H1 (cell line): ENCODE data around the gene TPM1. TPM values are rescaled to one million over a fixed set of nuclear protein-coding genes. Genes with fewer than 3 reads are reported as not detected.

Source experiments
- CTCF ChIA-PET: fragments of 300-600 bp; sonication (Branson Sonifier 250); formaldehyde crosslinking; loops from one replicate; lab custom pipeline; 2021; ENCODE audit not compliant: partially characterized antibody; lab: Charles Lee
- POLR2A ChIA-PET: fragments of 300-600 bp; sonication (Branson Sonifier 250); formaldehyde crosslinking; loops from one replicate; lab custom pipeline; 2021; ENCODE audit warnings: inconsistent platforms; ENCODE audit not compliant: partially characterized antibody; lab: Charles Lee
- DNase-seq, 2 experiments: peaks; one replicate each; pipeline versions ENCODE4 v3.0.0 to v3.0.0-alpha.2; 2010 to 2022; ENCODE audit warnings: low spot score in 2 of 2, low read depth in 1 of 2, mixed read lengths in 1 of 2
- FAIRE-seq: peaks from 2 replicates; lab custom pipeline; 2011; peaks lifted over from hg19 to GRCh38; lab: Jason Lieb, UNC
- H2AFZ ChIP-seq: 2 replicates; pipeline ENCODE4 v1.8.1; 2012; ENCODE audit warnings: low read length, inconsistent platforms
- H2AK5ac ChIP-seq: 2 replicates; pipeline ENCODE4 v1.6.1; 2013; ENCODE audit warnings: low read depth, low read length
- H2BK120ac ChIP-seq: replicated peaks from 2 replicates; pipeline ENCODE3; 2013; ENCODE audit warnings: low read depth, low read length, inconsistent platforms
- H2BK12ac ChIP-seq: 2 replicates; pipeline ENCODE4 v1.6.1; 2013; ENCODE audit warnings: low read depth, low read length
- H2BK15ac ChIP-seq: 2 replicates; pipeline ENCODE4 v1.6.1; 2013; ENCODE audit warnings: low read length
- H2BK20ac ChIP-seq: 2 replicates; pipeline ENCODE4 v1.6.1; 2013; ENCODE audit warnings: low read length
- H2BK5ac ChIP-seq: 2 replicates; pipeline ENCODE4 v1.6.1; 2013; ENCODE audit warnings: low read depth, low read length
- H3K14ac ChIP-seq: 2 replicates; pipeline ENCODE4 v1.6.1; 2013; ENCODE audit warnings: inconsistent platforms; ENCODE audit not compliant: insufficient read length
- H3K18ac ChIP-seq: 2 replicates; pipeline ENCODE4 v1.6.1; 2013; ENCODE audit warnings: low read length; ENCODE audit errors: extremely low read depth
- H3K23ac ChIP-seq: 2 replicates; pipeline ENCODE4 v1.6.1; 2013; ENCODE audit warnings: inconsistent platforms; ENCODE audit not compliant: insufficient read length
- H3K23me2 ChIP-seq: 2 replicates; pipeline ENCODE4 v1.6.1; 2013; ENCODE audit warnings: low read depth, low read length
- H3K27ac ChIP-seq: 2 replicates; pipeline ENCODE4 v1.6.1; 2011; ENCODE audit warnings: low read depth, low read length, inconsistent platforms
- H3K27me3 ChIP-seq, 4 experiments: replicated peaks in 1 of 4; 1 replicate in 1 of 4; 2 replicates in 3 of 4; pipeline versions ENCODE4 v1.6.1 to v1.8.1; 2011 to 2013; ENCODE audit warnings: low read length in 3 of 4, mild to moderate bottlenecking in 3 of 4, inconsistent platforms in 2 of 4, mixed read lengths in 2 of 4, moderate library complexity in 1 of 4; ENCODE audit not compliant: control insufficient read depth in 3 of 4, insufficient read depth in 3 of 4; ENCODE audit errors: extremely low read depth in 1 of 4
- H3K36me3 ChIP-seq, 4 experiments: 2 replicates each; pipeline versions ENCODE4 v1.6.1 to v1.8.1; 2011 to 2013; ENCODE audit warnings: mild to moderate bottlenecking in 4 of 4, low read length in 3 of 4, moderate library complexity in 2 of 4, control low read depth in 1 of 4, inconsistent platforms in 1 of 4; ENCODE audit not compliant: insufficient read depth in 4 of 4, control insufficient read depth in 2 of 4
- H3K4ac ChIP-seq: replicated peaks from 2 replicates; pipeline ENCODE3; 2013; ENCODE audit warnings: low read length, low read depth, mixed read lengths, inconsistent platforms; ENCODE audit not compliant: insufficient read length
- H3K4me1 ChIP-seq, 4 experiments: replicated peaks in 1 of 4; 1 replicate in 1 of 4; 2 replicates in 3 of 4; pipeline versions ENCODE4 v1.6.1 to v1.8.1; 2011 to 2013; ENCODE audit warnings: low read length in 3 of 4, inconsistent platforms in 2 of 4, mixed read lengths in 1 of 4; ENCODE audit not compliant: insufficient read depth in 4 of 4, control insufficient read depth in 3 of 4
- H3K4me2 ChIP-seq, 2 experiments: 2 replicates each; pipeline versions ENCODE4 v1.6.1 to v1.8.1; 2011 to 2013; ENCODE audit warnings: low read depth in 2 of 2, low read length in 2 of 2, control low read depth in 1 of 2, inconsistent platforms in 1 of 2, mild to moderate bottlenecking in 1 of 2; ENCODE audit not compliant: insufficient read depth in 1 of 2
- H3K4me3 ChIP-seq, 4 experiments: fragments of 200-600, 300-600 bp in 1 of 4; sonication (generic), shearing (Covaris generic), sonication (Bioruptor Twin) in 1 of 4; 2 replicates each; pipeline versions ENCODE4 v1.5.1 to v1.8.1; 2011 to 2016; ENCODE audit warnings: low read length in 4 of 4, low read depth in 3 of 4, control low read depth in 2 of 4, inconsistent platforms in 2 of 4, mild to moderate bottlenecking in 2 of 4, mixed read lengths in 1 of 4, moderate library complexity in 1 of 4; ENCODE audit not compliant: insufficient read depth in 2 of 4; ENCODE audit errors: extremely low read depth in 1 of 4
- H3K56ac ChIP-seq: replicated peaks from 2 replicates; pipeline ENCODE3; 2013; ENCODE audit warnings: low read depth, mild to moderate bottlenecking, mixed read lengths, low read length, inconsistent platforms; ENCODE audit not compliant: insufficient read length
- H3K79me1 ChIP-seq: 2 replicates; pipeline ENCODE4 v1.6.1; 2013; ENCODE audit warnings: low read depth, low read length, control low read depth
- H3K79me2 ChIP-seq, 2 experiments: 2 replicates each; pipeline versions ENCODE4 v1.6.1 to v1.8.1; 2012 to 2013; ENCODE audit warnings: low read length in 2 of 2, mild to moderate bottlenecking in 2 of 2, inconsistent platforms in 1 of 2; ENCODE audit not compliant: insufficient read depth in 2 of 2, control insufficient read depth in 1 of 2
- H3K9ac ChIP-seq, 4 experiments: replicated peaks in 1 of 4; 1 replicate in 1 of 4; 2 replicates in 3 of 4; pipeline versions ENCODE4 v1.6.1 to v1.8.1; 2011 to 2013; ENCODE audit warnings: low read depth in 3 of 4, low read length in 3 of 4, control low read depth in 2 of 4, mild to moderate bottlenecking in 2 of 4, moderate library complexity in 2 of 4, inconsistent platforms in 1 of 4; ENCODE audit errors: extremely low read depth in 1 of 4
- H3K9me3 ChIP-seq, 2 experiments: 2 replicates each; pipeline versions ENCODE4 v1.6.1 to v1.8.1; 2012 to 2013; ENCODE audit warnings: mild to moderate bottlenecking in 2 of 2, moderate library complexity in 2 of 2, control low read depth in 1 of 2, inconsistent platforms in 1 of 2, low read depth in 1 of 2, low read length in 1 of 2, mixed read lengths in 1 of 2; ENCODE audit not compliant: insufficient read depth in 2 of 2
- H4K20me1 ChIP-seq, 2 experiments: replicated peaks in 1 of 2; 2 replicates each; pipeline versions ENCODE3 to v1.8.1; 2011 to 2013; ENCODE audit warnings: inconsistent platforms in 2 of 2, low read length in 2 of 2, mild to moderate bottlenecking in 1 of 2; ENCODE audit not compliant: insufficient read depth in 2 of 2, control insufficient read depth in 1 of 2
- H4K5ac ChIP-seq: 2 replicates; pipeline ENCODE4 v1.6.1; 2013; ENCODE audit warnings: low read length, low read depth, mixed read lengths, inconsistent platforms; ENCODE audit not compliant: insufficient read length
- H4K8ac ChIP-seq: 2 replicates; pipeline ENCODE4 v1.8.0; 2013; ENCODE audit warnings: mild to moderate bottlenecking, moderate library complexity, low read length, inconsistent platforms; ENCODE audit not compliant: insufficient read depth; ENCODE audit errors: extremely low read depth
- H4K91ac ChIP-seq: replicated peaks from 2 replicates; pipeline ENCODE3; 2013; ENCODE audit warnings: low read length, mixed read lengths, inconsistent platforms; ENCODE audit not compliant: insufficient read length
- CTCF ChIP-seq, 3 experiments: IDR thresholded peaks; 1 replicate in 2 of 3; 2 replicates in 1 of 3; pipeline versions ENCODE4 v1.5.1 to v1.6.1; 2011; ENCODE audit warnings: low read length in 3 of 3, mild to moderate bottlenecking in 3 of 3, inconsistent platforms in 2 of 3, low read depth in 1 of 3, moderate library complexity in 1 of 3; ENCODE audit not compliant: insufficient read depth in 1 of 3; ENCODE audit errors: control extremely low read depth in 1 of 3
- RAD21 ChIP-seq, 2 experiments: IDR thresholded peaks in 1 of 2; conservative IDR thresholded peaks in 1 of 2; 2 replicates each; pipeline ENCODE4 v1.6.1; 2011; ENCODE audit warnings: low read depth in 2 of 2, low read length in 2 of 2, improper control_type of control experiment in 1 of 2, inconsistent platforms in 1 of 2, mild to moderate bottlenecking in 1 of 2, moderate library complexity in 1 of 2
- SP2 ChIP-seq: IDR thresholded peaks from 2 replicates; pipeline ENCODE4 v1.6.1; 2012; ENCODE audit warnings: mild to moderate bottlenecking, low read length, inconsistent platforms
- ZNF274 ChIP-seq: IDR thresholded peaks from 2 replicates; pipeline ENCODE4 v1.7.0; 2012; ENCODE audit warnings: low read length, borderline replicate concordance; ENCODE audit errors: extremely low read depth
- WGBS, 2 experiments: shearing (Covaris generic) in 1 of 2; methylation state at CpG; one replicate each; pipeline versions ENCODE4 v1.1.6 to v1.1.7; 2013 to 2015; ENCODE audit warnings: low lambda C conversion rate in 2 of 2, mixed read lengths in 2 of 2, inconsistent platforms in 1 of 2, low coverage in 1 of 2, missing lambda C conversion rate in 1 of 2; ENCODE audit not compliant: insufficient replicate concordance in 2 of 2, insufficient coverage in 1 of 2, insufficient read length in 1 of 2; ENCODE audit errors: extremely low coverage in 1 of 2, missing lambda C conversion rate in 1 of 2; 5-methylcytosine and 5-hydroxymethylcytosine counted together
- polyA plus RNA-seq, 7 experiments: library from polyadenylated mRNA; depleted of rRNA in 3 of 7; stranded (reverse) in 5 of 7; unstranded in 2 of 7; fragments of >200 nt in 5 of 7; fragments of 200-250 nt in 2 of 7; gene quantifications; 1 replicate in 5 of 7; 2 replicates in 1 of 7; 4 replicates in 1 of 7; pipeline versions ENCODE4 v1.2.1 to v1.2.3, GENCODE V29; 2011 to 2013; ENCODE audit warnings: missing spikeins in 2 of 7, mixed read lengths in 2 of 7
- total RNA-seq: library from RNA; stranded (reverse); fragmentation: NEBNext Ultra II Directional; extraction: Animal tissue kit (Norgen Biotek cat#: 25700); gene quantifications from 2 replicates; pipeline ENCODE4 v1.2.1, GENCODE V29; 2021

Gene TPM1
- total and polyA plus RNA-seq, 2 of the 8 experiments (the other 6 are each of a cell fraction or from before 2014, with no cell fraction given) = 258 to 579 TPM

- ChIA-PET CTCF (interaction anchor here (0.8 to 1.6 kb wide), 5 partner anchors 11 to 90 kb away, joined by 3 to 9 read pairs (median 4); no protein-coding TSS in a partner anchor), POLR2A (interaction anchor here (0.6 to 1.7 kb wide), 4 partner anchors 37 to 92 kb away, joined by 3 to 11 read pairs (median 3); no protein-coding TSS in a partner anchor)
- TF ChIP-seq ZNF274 (no peak), SP2 (no peak), CTCF (IDR thresholded peaks at IDR 0.05; ENCODE audit: control extremely low read depth in 1 of 3, insufficient read depth in 1 of 3, low read depth in 1 of 3, low read length in 3 of 3) (peak; percentile 20 to 48 (median 41)), RAD21 (IDR thresholded peaks at IDR 0.05 in 1 of 2, conservative IDR thresholded peaks at IDR 0.05 in 1 of 2; ENCODE audit: low read depth in 2 of 2, low read length in 2 of 2) (peak; percentile 63 to 80)
- Histone ChIP-seq H3K4me2 (no peak overlapping the region), H2BK20ac (no peak overlapping the region), H3K18ac (no peak overlapping the region), H3K9me3 (no peaks in the 10 kb centered on the region), H3K79me2 (no peaks in the 10 kb centered on the region), H2BK12ac (no peak overlapping the region), H3K4me3 (no peak overlapping the region), H3K4ac (no peak overlapping the region), H2AK5ac (no peak overlapping the region), H3K36me3 (no peaks in the 10 kb centered on the region), H4K20me1 (no peaks in the 10 kb centered on the region), H4K8ac (no peak overlapping the region), H4K91ac (no peak overlapping the region), H3K9ac (no peak overlapping the region), H3K27me3 (no peaks in the 10 kb centered on the region), H3K27ac (no peak overlapping the region), H2BK120ac (no peak overlapping the region), H3K56ac (no peak overlapping the region), H3K4me1 (no peaks in the 10 kb centered on the region), H2BK5ac (no peak overlapping the region), H2BK15ac (no peak overlapping the region), H3K14ac (no peak overlapping the region), H3K23ac (no peak overlapping the region), H4K5ac (no peak overlapping the region), H3K79me1 (no peaks in the 10 kb centered on the region), H3K23me2 (no peaks in the 10 kb centered on the region; the same call in 1 of the 2 replicates), H2AFZ (no peak overlapping the region)
- WGBS, 2 experiments = 90% methylated on average over 2 of the region's 2 CpGs; no CpG with 5 or more reads in 1 of the 2 experiments
- FAIRE-seq (peak; percentile 32), DNase-seq (no peak)
Observed at GRCh38 chr15:63004211-63004610, 38.3 kb upstream of the TPM1 start.
